GM21390 (cell line): ENCODE data around the gene PLEKHA5.

Source experiments
- ATAC-seq: cut with Tn5 transposase; IDR thresholded peaks from one replicate; pipeline ENCODE4 v1.9.1; 2021; ENCODE audit not compliant: unreplicated experiment

Gene PLEKHA5

GRCh38 chr12:19198272-19198671, 68.7 kb downstream of the PLEKHA5 start:
- ATAC-seq, result no peak

- no peak for ATAC-seq
These were observed 69.8 kb downstream of the PLEKHA5 start for GRCh38 chr12:19199332-19199731.

DNA sequence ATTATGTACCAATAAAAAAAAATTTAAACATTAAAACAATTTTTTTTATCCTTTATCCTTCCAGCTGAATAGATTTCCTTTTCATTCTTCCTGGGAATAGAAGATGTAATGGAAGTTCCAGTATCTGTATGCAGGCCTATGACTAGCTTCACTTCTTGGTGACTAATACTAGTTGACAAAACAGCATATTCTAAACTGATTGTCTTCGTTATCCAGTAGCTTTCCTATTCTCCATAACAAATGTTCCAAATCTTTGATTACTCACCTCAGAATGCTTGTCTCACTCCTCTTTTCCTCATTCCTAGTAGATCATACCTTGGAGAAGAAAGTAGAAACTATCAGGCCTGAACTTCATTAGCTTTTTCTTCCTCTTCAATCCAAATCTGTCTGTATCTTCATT, 70.7 kb downstream of the PLEKHA5 start:
- no peak for ATAC-seq

DNA sequence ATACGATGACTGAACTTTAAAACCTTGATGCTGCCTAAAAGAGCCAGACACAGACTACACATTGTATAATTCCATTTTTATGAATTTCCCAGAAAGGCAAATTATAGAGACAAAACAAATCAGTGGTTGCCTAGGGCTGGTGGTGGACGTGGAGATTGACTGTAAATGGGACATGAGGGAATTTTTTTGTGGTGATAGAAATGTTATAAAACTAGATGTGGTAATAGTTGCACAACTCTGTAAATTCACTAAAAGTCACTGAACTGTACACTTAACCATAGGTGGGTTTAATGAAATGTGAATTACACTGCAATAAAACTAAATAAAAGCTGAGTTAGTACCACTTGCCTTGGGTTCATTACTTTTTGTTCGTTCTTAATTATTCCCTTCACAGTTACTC, 72.1 kb downstream of the PLEKHA5 start:
- no peak for ATAC-seq

- no peak for ATAC-seq
These were observed 73.5 kb downstream of the PLEKHA5 start for GRCh38 chr12:19203013-19203412.

DNA sequence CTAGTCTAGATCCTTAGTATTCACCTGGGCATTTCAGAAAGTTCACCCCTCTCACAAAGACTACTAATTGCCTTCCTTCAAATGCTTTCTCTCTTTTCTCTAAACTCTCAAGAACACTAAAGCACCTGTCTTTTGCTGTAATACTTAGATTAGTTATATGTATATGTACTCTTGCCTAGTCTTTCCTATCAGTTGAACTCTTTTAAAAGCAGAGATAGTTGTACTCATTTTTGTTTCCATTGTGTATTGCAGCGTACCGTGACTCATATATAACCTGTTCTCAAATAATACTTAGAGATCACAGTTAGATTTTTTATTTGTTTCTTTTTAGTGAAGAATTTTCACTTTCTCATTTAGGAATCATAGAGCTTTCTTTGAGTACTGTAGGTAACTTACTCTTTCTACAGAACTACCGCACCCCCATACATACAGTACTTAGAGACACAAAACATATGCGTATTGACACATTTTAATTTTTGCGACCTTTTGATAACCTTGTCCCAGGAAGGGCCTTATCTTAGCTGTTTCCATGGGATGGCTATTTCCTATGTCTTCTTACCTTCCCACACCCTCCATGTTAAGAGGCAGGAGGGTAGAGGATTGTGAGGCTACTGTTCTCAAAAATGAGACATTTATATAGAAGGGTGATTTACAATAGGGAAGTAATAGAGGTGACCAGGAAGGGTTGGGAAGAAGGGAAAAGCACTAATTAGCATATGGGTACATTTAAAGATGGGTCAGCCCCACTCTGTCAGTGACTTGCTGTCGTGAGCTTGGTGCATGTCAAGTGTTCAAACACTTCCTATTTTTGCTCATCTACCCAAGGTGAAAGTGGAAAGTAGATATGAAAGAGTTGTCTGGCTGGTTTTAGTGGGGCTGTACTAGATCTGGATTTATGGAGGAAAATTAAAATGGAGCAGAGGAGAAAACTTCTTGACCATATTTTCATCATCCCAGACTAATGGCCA, 74.3 kb downstream of the PLEKHA5 start:
- ATAC-seq, result no peak

GRCh38 chr12:19205120-19205519, 75.6 kb downstream of the PLEKHA5 start:
- ATAC-seq, result no peak

GRCh38 chr12:19206493-19207077, 77.1 kb downstream of the PLEKHA5 start:
- ATAC-seq, result no peak

DNA sequence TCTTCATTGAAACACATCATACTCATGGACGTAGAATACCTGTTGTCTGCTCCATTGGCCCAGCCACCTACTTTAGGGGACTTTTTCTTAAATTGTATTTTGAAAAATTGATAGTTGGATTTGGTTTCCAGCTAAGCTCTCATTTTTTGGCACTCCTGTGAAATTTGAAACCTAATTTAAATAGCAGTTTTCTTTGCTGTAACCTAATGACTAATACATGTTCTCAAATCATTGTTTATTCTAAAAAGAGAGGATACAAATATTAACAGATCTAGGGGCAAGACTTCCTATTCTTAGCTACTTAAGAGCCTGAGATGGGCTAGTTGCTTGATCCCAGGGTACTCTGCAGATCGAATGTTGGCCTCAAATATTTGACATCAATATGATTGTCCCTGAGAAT, 78.9 kb downstream of the PLEKHA5 start:
- no peak for ATAC-seq

- ATAC-seq, result no peak
These were observed 80.1 kb downstream of the PLEKHA5 start for GRCh38 chr12:19209661-19210060.

DNA sequence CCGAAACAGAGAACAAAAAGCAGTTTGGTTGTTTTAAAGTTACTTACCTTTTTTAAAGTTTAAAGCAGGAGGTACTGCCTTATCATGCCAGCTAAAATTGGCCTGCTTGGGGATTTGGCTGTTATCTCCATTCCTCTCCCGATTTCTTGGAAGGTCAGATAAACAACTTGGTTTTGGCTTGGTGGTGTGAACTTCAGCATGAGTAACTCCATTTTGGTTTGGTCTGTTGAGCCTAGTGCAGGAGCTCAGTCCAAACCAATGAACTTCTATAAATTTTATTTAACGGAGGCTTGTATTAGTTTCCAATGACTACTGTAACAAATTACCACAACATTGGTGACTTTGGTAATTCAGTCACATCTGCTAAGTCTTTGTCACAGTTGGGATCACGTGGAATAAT, 82.3 kb downstream of the PLEKHA5 start:
- no peak for ATAC-seq

- ATAC-seq, result no peak
These were observed 82.7 kb downstream of the PLEKHA5 start for GRCh38 chr12:19212245-19212644.

DNA sequence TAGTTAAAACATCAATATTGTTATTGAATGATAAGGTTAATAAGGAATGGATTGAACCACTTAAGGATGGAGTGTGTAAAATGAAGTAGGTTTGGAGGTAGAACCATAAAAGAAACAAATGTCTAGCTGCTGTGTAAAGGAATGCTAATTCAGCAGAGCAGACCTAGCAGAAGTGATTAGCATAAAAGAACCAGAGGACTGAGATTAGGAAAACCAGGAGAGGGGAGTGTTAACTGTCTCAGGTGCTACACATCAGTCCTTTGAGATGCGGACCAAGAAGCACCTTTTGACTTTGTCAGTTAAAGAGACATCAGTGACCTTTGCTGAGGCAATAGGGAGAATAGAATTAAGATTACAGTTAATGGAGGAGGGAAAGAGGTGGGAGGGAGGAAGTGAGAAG, 84.5 kb downstream of the PLEKHA5 start:
- ATAC-seq, result no peak

DNA sequence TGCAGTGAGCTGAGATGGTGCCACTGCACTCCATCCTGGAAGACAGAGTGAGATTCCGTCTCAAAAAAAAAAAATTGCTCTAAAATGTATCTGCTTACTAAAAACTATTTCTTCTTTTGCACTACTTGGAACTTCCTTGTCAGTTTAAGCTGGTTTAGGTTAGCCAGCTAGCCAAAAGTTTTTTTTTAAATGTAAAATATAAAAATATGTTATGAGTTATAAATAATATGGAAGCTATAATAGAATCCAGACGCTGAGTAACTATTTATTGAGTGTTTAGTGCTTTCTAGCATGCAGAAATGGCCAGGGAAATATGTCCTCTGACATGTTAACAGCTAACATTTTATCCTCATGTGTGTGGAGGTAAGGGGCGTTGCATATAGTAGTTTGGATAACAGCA, 85.6 kb downstream of the PLEKHA5 start:
- no peak for ATAC-seq

DNA sequence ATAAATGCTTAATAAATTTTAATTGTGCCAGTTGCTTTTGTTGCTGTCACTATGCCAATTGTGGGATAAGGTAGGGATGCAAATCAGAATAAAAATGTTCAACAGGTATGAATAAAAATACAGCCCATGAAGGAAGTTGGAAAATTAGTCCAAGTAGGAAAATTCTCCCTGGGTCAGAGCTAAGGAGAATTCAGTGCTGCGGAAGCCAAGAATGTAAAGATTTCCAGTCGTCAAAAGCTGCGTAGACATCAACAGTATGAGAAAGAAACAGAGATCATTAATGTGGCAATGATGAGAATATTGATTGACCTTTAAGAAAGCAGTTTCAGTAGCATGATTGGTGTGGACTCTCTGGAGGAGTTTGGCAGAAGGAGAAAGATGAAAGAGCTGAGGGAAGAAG, 87.9 kb downstream of the PLEKHA5 start:
- ATAC-seq, result no peak

- no peak for ATAC-seq
These were observed 90.7 kb downstream of the PLEKHA5 start for GRCh38 chr12:19220205-19220604.

DNA sequence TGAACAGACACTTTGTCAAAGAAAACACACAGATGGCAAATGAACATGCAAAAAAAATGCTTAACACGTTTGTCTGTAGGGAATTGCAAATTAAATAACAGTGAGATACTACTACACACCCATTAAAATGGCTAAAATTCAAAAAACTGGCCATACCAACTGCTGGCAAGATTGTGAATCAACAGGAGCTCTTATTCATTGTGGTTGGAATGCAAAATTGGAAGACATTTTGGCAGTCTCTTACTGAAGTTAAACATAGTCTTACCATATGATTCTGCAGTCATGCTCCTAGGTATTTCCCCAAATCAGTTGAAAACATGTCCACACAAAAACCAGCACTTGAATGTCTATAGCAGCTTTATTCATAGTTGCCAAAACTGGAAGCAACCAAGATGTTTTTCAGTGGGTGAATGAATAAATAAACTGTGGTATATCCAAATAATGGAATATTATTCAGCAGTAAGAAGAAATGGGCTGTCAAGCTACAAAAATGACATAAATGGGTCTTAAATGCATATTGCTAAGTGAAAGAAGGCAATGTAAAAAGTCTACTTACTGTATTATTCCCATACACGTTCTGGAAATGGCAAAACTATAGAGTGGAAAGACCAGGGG, 91.4 kb downstream of the PLEKHA5 start:
- ATAC-seq, result no peak

- no peak for ATAC-seq
These were observed 93.0 kb downstream of the PLEKHA5 start for GRCh38 chr12:19222558-19222957.

- no peak for ATAC-seq
These were observed 93.5 kb downstream of the PLEKHA5 start for GRCh38 chr12:19223018-19223417.

GRCh38 chr12:19223695-19224094, 94.2 kb downstream of the PLEKHA5 start:
- no peak for ATAC-seq

DNA sequence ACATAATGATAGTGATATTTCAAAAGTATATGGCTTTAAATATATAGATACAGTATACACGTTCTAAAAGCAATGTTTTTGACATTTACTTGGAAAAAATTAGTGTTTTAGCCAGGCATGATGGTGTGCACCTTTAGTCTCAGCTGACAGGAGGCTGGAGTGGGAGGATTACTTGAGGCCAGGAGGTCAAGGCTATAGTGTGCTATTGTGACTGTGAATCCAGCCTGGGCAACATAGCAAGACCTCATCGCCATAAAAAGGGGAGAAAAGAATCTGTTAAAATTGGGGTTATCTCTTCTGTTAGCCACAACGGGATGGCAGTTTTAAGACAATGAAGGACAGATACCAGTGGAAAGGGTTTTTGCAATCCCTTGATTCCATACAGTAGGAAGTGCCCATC, 95.2 kb downstream of the PLEKHA5 start:
- no peak for ATAC-seq
